NCI-H82 treated with DMSO at 0.1 percent for 48 hours (cell line): ENCODE measurements around the gene PROCA1.

Experiments
- DNase-seq: peaks from one replicate; lab custom pipeline; 2025; ENCODE audit not compliant: unreplicated experiment; lab: John Stamatoyannopoulos, UW

The PROCA1 gene, protein sequence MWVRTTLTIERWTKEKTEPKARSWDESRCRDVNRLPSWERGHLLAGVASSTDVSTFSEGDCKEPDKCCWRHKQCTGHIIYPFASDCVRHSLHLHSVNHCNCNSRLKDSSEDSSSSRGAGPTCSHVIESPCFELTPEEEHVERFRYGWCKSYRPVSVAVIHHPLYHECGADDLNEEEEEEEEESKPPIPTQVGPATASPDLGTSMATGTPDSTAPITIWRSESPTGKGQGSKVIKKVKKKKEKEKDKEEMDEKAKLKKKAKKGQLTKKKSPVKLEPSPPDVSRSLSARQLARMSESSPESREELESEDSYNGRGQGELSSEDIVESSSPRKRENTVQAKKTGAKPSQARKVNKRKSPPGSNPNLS

DNA sequence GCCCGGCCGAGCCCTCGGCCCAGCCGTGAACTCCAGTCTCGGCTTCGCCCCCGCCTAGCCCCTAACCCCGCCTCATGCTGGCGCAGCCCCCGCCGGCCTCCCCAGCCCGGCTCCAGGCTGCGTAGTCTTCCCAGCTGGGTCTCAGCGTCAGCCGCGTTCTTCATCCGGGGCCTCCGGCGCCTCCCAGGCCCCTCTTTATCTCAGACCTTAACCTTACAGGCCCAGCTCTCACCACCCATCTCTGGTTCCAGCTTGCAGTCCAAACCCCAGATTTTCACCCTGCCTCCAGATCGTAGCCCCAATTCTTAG lies at the start of gene PROCA1:
PROCA1 (minus strand) TSS at position 166 of the 309 bp plus-strand sequence. CDS start 228 bp downstream, outside the sequence.
- no peak for DNase-seq

DNA sequence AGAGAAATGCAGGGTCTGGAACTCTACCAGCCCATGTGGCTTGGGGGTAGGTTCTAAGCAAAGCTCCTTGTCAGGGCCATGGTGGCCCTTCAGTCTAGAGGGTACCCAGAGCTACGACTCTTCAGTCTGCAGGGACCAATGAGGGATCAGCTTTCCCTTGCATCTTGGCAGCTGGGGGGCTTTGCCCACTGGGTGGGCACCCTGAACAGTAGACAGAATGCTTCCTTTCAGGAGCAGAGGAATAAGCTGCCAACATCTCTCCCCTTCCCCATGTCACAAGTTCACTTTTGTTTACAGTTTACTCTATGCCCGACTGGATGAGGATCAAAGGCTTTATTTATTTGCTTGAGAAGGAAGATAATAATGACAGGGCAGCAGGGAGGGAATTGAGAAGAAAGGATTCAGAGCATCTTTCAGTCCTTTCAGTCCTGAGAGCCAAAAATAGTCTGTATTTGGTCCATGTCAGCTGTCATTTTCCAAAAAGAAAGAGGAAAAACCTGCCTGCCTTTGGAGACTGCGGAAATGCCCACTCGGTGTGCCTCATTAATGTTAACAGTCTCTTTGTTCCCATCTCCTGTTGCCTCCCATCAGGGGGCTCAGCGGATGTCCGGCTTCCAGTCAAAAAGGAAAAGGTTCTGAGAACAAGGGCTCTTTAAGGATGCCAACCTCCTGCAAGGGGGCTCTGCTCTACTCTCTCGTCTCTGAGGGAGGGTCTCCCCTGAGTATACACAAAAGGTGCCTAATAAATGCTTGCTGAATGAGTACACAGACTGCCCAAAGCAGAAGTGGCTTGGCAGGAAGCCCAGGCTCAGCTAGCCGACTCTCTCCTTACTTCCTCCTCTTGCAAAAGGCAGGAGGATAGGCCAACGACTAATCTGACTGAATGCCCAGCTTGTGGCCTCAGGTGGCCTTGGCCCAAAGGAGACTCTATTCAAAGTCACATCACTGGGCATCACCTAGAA lies 49.2 kb upstream of the PROCA1 start:
- no peak for DNase-seq

DNA sequence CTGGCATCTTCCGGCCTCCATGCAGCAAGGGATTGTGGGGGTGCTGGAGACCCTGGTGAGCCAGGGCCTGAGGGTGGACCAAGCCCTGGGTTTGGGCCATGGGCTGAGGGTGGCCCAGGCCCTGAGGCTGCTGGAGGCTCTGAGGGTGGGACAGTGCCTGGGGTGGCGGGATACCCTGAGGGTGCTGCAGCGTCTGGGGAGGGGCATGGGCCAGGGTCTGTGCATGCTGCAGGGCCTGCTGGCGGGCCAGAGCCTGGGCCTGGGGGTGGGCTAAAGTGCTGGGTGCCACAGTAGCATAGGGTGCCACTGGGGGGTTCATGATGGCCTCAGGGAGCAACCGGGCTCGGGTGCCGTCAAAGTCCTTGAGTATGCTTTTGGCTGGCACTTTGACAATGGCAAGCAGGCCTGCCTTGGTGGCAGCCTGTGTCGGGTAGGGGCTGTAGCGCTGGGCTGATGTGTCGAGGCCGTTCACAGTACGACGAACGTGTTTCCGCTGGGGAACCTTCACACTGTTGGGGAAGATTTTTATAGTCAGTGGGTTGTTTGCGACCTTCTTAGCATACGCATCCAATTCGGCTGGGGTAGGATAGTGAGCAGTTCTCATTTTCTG lies 47.7 kb upstream of the PROCA1 start:
- DNase-seq, result no peak

DNA sequence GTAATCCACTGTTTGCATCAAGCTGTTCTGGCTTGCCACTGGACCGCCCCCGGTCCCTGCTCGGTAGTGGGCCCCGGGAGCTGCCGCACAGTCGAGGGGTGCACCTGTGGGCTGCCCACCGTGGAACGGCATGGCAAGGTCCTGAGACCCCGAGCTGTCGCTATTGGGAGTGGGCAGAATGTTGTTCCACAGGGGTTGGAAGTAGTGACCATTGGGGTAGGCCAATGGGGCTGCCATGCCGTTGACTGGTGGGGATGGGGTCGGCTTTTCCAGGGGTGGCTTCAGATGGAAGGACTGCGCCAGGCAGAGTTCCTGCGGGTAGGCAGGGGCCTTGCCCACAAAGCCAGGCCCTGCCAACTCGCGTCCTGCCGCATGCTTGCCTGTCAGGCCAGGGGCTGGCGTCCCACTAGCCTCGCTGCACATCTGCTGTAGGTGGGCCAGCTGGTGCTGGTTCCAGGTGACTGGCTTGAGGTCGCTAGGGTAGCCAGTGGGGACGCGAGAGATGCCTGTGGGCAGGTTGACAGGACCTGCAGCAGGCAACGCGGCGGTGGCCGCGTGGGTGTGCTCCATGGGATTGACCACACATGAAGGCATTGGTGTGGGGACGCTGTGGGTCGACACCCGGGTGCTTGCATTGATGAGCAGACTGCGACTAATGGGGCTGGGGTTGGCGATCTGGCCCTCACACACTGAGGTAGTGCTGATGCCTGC lies 46.9 kb upstream of the PROCA1 start:
- DNase-seq, result no peak

DNA sequence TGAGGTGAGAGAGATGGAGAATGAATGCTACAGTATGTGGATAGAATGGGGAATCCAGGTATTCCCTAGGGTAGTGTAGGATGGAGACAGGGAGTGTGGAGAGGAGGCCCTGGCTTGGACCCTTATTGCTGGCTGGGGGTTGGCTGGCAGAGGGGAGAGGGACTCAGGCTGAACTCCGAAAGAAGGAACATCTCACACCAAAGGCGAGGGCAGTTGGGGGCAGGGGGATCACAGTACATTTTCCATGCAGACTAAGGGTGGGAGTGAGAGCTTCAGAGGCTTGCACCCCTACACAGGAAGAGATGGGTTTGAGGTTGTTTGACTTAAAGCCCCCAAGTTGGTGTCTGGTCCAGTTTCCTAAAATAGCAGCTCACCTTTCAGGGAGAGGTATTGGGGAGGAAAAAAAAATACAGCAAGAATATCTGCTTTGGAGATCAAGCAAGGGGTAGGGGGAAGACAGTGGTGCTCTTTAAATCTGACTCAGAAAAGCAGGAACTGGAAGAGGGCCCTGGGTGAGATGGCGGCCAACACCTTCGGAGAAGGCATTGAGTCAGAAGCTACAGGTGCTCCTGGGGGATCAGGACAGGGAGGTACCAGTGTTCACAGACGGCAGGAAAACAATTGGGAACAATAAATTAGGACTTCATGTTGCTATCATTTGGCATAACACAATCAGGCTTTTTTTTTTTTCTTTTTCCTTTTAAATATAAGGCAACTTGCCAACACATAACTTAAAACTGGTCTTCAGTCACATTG lies 44.5 kb upstream of the PROCA1 start:
- DNase-seq, result no peak

DNA sequence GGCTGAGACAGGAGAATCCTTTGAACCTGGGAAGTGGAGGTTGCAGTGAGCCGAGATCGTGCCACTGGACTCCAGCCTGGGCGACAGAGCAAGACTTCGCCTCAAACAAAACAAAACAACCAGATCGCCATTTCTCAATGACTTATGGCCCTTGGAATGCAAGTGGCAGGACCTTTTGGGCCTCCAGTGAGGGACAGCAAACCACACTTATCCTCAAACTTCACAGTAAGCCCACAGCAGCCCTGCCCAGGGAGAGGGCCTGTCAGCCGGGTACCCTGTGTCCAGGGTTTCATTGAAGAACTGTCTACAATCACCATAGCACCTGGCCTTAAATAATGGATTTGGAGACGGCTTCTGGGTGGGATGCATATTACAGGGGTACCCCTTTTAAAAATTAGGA lies 43.8 kb upstream of the PROCA1 start:
- DNase-seq, result no peak

DNA sequence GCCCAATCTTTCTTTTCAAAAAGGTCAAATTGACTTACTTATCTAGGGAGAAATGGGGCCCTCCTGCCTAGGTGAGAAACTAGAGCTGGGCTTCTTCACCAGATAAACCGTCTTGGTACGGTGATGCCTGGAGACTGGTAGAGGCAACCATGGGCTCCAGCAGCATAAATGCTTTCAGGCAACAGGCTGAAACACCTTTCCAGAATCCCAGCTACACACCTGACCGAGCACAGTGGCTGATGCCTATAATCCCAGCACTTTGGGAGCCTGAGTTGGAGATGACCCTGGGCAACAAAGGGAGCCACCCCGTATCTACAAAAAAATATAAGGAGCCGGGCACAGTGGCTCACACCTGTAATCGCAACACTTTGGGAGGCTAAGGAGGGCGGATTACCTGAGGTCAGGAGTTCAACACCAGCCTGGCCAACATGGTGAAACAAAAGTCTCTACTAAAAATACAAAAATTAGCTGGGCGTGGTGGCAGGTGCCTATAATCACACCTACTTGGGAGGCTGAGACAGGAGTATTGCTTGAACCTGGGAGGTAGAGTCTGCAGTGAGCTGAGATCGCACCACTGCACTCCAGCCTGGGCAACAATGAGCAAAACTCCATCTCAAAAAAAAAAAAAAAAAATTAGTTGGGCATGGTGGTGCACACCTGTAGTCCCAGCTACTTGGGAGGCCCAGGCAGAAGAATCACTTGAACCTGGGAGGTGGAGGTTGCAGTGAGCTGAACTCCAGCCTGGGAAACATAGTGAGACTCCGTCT lies 40.1 kb upstream of the PROCA1 start:
- DNase-seq, result no peak

DNA sequence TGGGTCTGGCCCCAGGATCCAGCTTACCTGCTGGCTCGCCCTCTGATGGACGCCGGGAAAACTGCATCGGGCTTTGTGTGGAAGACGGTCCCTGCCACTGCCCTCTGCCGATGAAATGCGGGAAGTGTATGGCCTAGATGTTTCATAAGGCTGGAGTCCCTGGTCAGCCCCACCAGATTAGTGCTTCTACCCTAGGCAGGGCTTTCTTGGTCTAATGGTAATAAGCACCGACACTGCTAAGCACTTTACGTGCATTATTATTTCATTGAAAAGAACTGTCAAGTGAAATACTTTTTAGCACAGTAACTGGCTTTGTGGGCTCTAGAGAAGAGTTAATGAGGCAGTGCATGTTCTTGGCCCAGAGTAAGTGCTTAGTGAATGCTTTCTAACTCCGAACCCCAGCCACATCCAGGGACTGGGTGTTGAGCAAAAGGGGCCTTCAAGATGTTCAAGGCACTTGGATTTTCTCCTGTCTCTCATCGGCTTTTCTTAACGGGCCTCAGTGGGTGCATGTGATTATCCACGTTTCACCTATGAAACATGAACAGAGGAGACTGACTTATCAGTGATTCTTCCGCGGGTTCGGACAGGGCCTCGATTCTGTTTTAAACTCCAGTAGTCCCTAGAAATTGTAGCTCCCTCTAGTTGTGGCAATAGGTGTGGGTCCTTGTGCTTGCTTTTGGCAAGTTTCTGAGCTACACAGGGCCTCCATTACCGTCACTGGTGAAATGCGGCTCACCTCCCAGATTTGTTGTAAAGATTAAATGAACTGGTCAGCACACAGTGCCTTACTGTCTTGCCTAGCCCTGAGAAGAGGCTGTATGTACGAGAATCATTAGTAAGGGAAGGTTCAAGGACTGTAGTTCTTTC lies 38.7 kb upstream of the PROCA1 start:
- DNase-seq, result peak; percentile 87

DNA sequence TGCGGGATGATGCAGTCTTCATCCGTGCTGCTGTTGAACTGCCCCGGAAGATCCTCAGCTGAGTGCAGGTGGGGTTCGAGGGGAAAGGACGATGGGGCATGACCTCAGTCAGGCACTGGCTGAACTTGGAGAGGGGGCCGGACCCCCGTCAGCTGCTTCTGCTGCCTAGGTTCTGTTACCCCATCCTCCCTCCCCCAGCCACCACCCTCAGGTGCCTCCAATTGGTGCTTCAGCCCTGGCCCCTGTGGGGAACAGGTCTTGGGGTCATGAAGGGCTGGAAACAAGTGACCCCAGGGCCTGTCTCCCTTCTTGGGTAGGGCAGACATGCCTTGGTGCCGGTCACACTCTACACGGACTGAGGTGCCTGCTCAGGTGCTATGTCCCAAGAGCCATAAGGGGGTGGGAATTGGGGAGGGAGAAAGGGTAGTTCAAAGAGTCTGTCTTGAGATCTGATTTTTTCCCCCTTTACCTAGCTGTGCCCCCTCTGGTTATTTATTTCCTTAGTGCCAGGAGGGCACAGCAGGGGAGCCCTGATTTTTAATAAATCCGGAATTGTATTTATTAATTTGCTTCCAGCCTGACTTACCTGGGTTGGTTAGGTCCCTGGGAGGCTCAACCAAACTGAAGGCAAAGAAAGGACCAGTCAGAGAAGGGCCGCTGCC lies 38.0 kb upstream of the PROCA1 start:
- no peak for DNase-seq

DNA sequence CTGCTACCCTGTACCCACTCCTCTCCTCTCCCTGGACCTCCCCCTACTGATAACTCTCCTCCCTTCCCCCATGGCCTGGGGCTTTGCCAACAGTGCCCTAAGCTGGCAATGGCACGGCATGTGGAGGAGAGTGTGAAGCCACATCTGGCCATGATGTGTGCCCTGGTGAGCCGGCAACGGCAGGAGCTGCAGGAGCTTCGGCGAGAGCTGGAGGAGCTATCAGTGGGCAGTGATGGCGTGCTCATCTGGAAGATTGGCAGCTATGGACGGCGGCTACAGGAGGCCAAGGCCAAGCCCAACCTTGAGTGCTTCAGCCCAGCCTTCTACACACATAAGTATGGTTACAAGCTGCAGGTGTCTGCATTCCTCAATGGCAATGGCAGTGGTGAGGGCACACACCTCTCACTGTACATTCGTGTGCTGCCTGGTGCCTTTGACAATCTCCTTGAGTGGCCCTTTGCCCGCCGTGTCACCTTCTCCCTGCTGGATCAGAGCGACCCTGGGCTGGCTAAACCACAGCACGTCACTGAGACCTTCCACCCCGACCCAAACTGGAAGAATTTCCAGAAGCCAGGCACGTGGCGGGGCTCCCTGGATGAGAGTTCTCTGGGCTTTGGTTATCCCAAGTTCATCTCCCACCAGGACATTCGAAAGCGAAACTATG lies 37.3 kb upstream of the PROCA1 start:
- DNase-seq, result no peak

DNA sequence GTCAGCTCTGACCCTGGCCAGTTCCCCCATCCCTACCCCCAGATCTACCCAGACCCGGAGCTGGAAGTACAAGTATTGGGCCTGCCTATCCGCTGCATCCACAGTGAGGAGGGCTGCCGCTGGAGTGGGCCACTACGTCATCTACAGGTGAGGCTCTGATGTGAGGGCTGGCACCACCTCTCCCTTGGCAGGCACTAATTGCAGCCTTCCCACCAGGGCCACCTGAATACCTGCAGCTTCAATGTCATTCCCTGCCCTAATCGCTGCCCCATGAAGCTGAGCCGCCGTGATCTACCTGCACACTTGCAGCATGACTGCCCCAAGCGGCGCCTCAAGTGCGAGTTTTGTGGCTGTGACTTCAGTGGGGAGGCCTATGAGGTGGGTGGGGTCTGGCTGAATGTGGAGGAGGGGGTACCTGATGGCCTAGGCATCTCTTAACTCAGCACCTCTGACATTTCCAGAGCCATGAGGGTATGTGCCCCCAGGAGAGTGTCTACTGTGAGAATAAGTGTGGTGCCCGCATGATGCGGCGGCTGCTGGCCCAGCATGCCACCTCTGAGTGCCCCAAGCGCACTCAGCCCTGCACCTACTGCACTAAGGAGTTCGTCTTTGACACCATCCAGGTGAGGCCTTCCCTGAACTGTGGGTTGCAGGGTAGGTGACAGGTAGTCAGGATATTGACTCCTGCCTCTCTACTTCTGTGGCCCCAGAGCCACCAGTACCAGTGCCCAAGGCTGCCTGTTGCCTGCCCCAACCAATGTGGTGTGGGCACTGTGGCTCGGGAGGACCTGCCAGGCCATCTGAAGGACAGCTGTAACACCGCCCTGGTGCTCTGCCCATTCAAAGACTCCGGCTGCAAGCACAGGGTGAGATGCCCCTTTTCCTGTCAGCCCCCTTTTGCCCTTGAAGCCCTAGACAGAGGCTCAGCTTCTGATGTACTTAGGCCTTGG lies 36.4 kb upstream of the PROCA1 start:
- no peak for DNase-seq

DNA sequence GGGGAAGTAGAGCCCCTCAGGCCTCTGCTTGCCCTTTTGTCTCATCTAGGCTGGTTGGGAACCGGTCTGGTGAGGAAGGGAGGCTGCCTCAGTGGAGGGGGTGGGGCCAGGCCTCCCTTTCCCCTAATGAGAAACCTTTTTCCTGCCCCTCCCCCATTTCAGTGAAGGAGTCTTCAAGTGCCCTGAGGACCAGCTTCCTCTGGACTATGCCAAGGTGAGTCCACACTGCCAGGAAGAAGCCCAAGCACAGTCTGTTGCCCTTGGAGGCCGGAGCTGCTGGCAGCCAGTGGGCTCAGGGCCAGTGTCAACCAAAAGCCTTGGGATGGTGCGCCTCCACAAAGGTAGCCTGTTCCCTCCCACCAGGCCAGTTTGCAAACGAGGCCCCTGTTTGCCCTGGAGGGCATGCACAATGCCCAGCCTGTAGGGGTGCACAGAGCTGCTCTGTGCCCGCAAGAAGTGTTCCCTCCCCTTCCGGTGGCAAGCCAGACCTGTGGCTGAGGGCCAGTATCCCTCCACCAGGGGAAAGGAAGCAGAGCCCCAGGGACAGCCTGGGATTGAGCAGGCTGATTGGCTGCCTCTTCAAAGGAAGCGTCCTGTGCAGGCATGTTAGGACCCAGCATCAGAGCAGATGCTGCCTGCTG lies 35.5 kb upstream of the PROCA1 start:
- no peak for DNase-seq

DNA sequence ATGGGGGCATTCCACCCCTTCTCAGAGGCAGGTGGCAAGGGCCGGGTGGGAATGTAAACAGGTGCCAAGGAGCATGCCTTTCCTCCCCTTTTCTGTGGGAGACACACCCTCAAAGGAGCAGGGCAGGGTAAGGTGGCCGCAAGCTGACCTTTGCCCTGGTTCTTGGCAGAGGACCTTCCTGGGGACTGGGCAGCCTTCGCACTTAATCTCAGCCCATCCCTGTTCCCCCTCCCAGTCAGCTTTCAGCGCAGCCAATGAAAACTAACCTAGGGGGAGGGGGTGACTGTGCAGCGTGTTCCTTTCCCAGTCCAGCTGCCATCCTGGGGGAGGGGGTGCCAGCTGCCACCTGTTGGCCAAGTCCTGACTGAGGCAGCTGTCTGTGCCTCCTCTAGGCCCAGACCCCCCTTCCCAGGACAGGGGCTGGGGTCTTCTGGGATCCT lies 34.9 kb upstream of the PROCA1 start:
- DNase-seq, result peak; percentile 90

DNA sequence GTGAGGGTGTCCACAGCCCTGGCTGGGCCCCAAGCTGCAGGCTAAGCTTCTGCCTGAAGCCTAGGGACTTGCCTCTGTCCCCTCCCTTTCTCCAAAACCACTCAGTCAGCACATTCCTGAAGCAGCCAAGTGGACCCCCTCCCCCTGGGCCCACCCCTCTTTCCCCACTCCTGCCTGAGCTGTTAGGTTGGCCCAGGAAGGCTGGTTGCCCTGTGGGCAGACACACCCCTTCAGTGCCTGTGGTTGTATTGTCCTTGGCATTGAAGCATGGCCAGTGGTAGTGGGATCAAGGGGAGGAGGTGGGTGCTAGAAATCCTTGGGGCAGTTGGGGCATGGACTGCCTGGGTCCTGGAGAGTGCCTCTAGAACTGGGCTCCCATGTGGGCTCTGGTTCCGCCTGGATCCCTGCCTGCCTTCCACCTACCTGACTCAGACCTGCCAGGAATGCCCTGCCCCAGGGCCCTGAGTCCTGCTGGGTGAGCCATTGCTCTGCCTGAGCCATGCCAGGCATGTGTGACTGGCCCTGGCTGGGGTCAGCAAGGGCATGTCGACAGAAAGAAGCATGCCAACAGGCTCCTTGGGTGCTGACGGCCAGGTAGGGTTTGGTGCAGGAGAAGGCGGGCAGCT lies 34.2 kb upstream of the PROCA1 start:
- DNase-seq, result no peak

DNA sequence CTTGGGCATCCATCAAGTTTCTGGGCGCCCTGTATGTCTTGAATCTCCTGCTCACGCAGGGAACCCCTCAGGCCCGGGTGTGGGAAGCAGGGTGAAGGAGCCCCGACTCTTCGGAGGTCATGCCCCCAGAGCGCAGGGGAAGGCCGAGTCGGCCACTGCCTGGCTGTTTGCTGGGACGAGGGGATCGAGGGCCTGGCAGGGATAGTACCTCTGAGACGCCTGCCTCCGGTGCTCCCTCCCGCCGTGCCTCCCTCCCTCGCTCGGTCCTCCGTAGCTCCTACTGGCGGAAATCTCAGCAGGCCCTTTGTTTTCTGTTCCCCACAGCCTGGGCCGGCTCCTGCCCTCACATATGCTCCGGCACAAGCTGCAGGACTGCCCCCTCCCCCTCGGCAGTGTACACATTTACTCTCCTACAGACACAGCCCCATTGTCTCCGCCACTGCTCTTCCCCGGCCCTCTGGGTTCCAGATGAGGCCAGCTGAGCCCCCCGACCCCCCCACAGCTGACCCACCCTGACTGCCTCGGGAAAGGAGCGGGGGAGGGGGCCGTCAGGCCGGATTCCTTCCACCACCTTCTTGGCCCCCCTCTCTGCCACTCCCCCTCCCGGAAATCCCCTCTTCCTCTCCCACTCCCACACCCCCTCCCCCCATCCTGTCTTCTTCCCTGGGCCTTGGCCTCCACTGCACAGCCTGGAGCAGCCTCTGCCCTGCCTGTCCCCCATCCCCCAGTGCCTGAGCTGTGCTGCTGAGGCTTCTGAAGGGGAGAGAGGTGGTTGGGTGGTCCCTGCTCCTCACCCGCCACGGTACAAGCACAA lies 33.5 kb upstream of the PROCA1 start:
- peak; percentile 24 for DNase-seq
